CD4-positive, alpha-beta T cell treated with Interleukin-17A for 1 hour (primary cell): ENCODE results near the gene RPL27.
A peak's percentile ranks its signal among the peaks of the same experiment; 100 is the strongest.

Experiments used
- DNase-seq: peaks from one replicate; pipeline ENCODE4 v3.0.0-alpha.2; 2020

RPL27 gene

GRCh38 chr17:43021741-43022512 lies 23.7 kb downstream of the RPL27 start, which contains the start of gene VAT1:
VAT1 (minus strand) TSS chr17:43022385; CDS start chr17:43022322, 63 bp downstream.
- DNase-seq: peak; percentile 63

DNA sequence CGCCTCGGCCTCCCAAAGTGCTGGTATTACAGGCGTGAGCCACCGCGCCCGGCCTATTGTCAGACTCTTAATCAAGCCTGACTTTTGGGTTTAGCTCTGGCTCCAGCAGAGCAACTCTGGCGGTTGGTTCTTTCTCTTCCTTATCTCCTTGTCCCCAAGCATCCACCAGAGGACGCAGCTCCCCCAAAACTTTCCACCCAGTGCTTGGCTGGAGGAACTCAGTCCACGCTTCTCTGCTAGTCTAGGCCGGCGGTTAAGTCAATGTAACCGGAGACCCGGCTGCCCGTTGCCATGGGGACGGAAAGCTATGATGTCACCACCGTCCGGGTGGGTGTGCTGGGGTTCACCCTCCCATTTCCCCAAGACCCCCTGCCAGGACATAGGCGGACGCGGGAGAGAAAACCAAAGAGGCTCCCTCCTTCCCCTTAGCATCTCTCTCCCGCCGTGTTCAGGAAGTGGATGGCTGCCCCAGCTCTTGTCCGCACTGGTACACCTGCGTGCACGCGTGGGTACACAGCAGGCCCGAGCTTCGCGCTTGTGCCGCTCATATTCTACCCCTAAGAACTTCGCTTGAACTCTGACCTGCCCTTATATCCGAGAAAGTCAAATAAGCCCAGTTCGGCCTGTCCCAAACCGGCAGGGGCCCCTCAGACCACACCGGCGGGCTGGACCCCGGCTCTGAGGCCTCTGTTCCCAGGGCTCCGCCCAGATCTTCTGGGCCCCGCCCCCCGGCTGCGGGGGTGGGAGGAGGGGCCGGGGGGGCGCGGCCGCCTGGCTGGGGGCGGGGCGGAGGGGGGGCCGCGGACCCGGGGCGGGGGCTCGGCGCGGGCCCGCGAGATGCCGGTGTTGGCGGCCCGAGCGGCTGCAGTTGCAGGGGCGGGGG lies 26.4 kb downstream of the RPL27 start, which contains the start of gene RND2:
RND2 (plus strand) TSS at position 825 of the 883 bp plus-strand sequence. CDS start 117 bp downstream, outside the sequence.
- DNase-seq: peak; percentile 89

DNA sequence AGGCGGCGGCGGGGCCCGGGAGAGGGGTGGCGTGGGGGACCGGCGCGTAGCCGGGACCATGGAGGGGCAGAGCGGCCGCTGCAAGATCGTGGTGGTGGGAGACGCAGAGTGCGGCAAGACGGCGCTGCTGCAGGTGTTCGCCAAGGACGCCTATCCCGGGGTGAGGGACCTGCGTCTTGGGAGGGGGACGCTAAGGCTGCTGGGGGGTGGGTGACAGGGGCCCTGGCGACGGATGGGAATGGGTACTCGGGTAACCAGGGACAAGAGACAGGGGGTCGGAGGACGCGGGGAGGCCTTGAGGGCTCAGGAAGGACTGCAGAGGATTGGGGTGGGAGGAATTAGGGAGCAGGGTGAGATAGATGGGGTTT lies 27.1 kb downstream of the RPL27 start:
- no peak for DNase-seq

DNA sequence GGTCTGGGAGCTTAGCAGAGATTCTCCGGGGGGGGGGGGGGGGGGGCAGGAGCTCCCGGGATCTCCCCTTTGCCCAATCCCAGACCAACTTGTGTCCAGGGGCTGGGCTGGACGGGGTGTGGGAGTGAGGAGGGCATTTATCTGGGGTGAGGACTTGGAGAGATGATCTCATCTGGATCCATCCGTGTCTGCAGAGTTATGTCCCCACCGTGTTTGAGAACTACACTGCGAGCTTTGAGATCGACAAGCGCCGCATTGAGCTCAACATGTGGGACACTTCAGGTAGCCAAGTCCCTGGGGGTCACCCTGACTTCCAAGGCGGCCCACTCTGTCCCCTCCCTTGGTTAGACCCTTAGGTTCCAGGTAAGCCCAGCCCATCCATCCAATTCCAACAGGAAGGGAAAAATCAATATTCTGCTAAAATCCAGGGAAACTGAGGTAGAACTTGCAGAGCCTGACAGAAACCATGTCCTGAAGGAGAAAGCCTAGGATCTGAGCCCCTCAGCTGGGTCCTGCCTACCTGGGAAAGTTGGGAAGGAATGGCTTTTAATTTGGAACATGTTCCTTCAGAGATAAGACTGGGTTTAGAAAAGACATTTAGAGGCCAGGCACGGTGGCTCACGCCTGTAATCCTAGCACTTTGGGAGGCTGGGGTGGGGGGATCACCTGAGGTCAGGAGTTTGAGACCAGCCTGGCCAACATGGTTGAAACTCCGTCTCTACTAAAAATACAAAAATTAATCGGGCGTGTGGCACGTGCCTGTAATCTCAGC lies 27.7 kb downstream of the RPL27 start:
- no peak for DNase-seq

GRCh38 chr17:43026595-43026994 lies 28.4 kb downstream of the RPL27 start:
- no peak for DNase-seq

- DNase-seq: no peak
These were observed 29.1 kb downstream of the RPL27 start for GRCh38 chr17:43027091-43028032.

- DNase-seq: no peak
These were observed 30.1 kb downstream of the RPL27 start for GRCh38 chr17:43028221-43028861.

GRCh38 chr17:43030137-43030767 lies 32.0 kb downstream of the RPL27 start:
- no peak for DNase-seq

DNA sequence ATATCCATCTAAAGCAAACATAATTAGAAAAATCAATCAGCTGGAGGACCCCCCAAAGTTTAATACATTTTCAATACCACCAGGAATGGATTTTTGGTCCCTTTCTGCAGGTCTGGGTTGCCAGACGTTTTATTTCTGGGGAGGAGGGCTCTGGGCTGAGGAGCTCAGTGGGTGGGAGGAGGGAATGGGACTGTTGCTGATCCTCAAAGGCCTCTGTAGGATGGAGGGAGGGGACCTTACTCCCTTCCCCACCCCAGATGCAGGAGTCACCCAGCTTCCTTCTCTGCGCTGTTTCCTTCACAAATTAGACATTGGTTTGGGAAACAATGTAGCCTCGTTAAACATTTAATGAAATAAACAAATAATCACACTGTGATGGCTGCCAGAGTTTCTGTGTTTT lies 33.4 kb downstream of the RPL27 start:
- DNase-seq: no peak

DNA sequence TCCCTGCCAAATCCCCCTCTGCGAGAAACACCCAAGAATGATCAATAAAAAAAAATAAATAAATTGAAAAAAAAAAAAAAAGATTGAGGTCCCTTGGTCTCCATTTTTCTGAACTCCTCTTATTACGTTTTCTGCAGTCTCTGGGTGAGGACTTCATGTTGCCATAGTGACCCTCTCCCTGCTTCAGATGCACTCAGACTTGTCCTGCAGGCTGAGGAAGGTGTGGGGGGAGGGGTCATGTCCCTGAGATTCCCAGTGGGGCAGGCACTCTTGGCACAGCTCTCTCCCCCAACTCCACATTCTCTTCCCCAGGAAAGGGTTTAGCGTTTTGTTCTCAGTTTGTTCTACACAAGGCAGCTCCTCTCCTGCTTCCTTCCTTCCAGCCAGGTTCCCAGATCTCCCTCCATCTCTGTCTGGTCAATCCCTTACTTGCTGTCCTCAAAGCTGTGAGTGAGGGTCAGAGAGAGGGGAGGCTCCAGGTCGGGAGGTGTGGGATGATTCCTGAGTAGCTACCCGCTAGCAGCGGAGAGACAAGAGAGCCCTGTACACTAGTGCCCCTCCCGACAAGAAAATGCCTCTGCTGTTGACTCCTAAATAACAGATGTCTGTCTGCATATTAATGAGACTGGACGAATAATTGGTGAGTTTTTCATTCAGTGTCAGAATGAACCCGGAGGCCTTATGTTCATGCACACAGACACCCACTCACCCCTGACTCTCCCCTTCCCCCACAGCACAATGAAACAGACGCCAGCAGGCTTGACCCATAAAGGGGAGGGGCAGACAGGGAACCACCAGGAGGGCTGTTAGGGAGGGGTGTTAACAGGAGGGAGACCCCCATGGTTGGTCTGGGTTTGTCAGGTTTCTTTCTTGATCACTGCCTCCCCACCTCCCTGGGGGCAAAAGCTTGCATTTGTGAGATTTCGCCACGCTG lies 36.0 kb downstream of the RPL27 start:
- DNase-seq: no peak

- no peak for DNase-seq
These were observed 36.7 kb downstream of the RPL27 start for GRCh38 chr17:43034894-43035293.

DNA sequence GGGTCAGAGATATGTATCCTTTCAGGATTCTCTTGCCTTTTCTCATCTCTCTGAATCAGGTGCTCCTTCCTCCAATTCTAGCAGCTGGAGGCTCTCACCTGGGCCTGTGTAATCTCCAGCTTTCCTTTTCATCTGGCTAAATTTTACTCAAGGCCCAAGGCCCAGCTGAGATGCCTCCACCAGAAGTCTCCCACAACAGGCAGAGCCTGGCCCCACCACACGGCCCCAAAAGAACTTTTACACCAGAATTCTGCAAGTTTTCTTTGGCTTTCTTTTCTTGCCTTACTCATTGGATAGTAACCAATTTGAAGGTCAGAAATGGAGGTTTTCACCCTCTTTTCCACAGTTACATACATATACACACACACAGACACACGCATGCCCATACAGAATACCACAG lies 41.4 kb downstream of the RPL27 start:
- DNase-seq: no peak

GRCh38 chr17:43040655-43041054 lies 42.4 kb downstream of the RPL27 start:
- no peak for DNase-seq

GRCh38 chr17:43042025-43042628 lies 43.9 kb downstream of the RPL27 start:
- no peak for DNase-seq

GRCh38 chr17:43043307-43043706 lies 45.1 kb downstream of the RPL27 start:
- no peak for DNase-seq

- DNase-seq: no peak
These were observed 45.8 kb downstream of the RPL27 start for GRCh38 chr17:43044024-43044423.

GRCh38 chr17:43051969-43052368 lies 53.8 kb downstream of the RPL27 start:
- DNase-seq: no peak
